Measurements from ENCODE around the gene DCP1B. TPM values are rescaled to one million over a fixed set of nuclear protein-coding genes. Genes with fewer than 3 reads are reported as not detected.

The DCP1B gene
- total and polyA plus RNA-seq, 2 experiments from 2014 or later, result 16.5 to 18.1 TPM

GRCh38 chr12:2034633-2035430 lies 30.6 kb upstream of the DCP1B start:
- no peaks in the 10 kb centered on the region for H4K20me1 ChIP-seq (ENCODE audit: insufficient read depth)
- 10 to 11% methylated on average over 40 to 47 of the region's 47 CpGs for WGBS, 2 experiments (ENCODE audit: low coverage in 1 of 2, low lambda C conversion rate in 2 of 2, missing lambda C conversion rate in 2 of 2)
- peaks cover 6% of the 10 kb centered on the region; the same call in 1 of the 2 replicates for H3K27me3 ChIP-seq (replicated peaks; ENCODE audit: insufficient read depth)
- H3K79me2 ChIP-seq (ENCODE audit: insufficient read depth), result no peaks in the 10 kb centered on the region
- peak overlapping the region; percentile 87 for H2AFZ ChIP-seq
- H3K4me2 ChIP-seq (ENCODE audit: unreplicated experiment), result peak overlapping the region; percentile 98
- DNase-seq, result peak; percentile 94
- no peaks in the 10 kb centered on the region for H3F3A ChIP-seq (ENCODE audit: insufficient read depth)
- no peak overlapping the region for H3K9ac ChIP-seq
- peak overlapping the region; percentile 75 for H3K4me3 ChIP-seq
- no peaks in the 10 kb centered on the region for H3K36me3 ChIP-seq (ENCODE audit: low read depth)
- H3K27ac ChIP-seq, result no peak overlapping the region
- TF ChIP-seq EZH2 (IDR thresholded peaks at IDR 0.05; ENCODE audit: insufficient read depth, poor library complexity, severe bottlenecking), result no peak
- TF ChIP-seq EZH2phosphoT487 (IDR thresholded peaks at IDR 0.05; ENCODE audit: insufficient read depth, low read depth), result no peak
- no peaks in the 10 kb centered on the region for H3K9me3 ChIP-seq (ENCODE audit: low read depth)
- in situ Hi-C loops (cut with MboI), result no loop called here
- H3K4me1 ChIP-seq (ENCODE audit: insufficient read depth), result 0 out of 2 replicates have a peak, but pooled peaks cover 4% of the 10 kb centered on the region
- H3K9me2 ChIP-seq (ENCODE audit: insufficient read depth), result no peaks in the 10 kb centered on the region

GRCh38 chr12:2032506-2032905 lies 28.2 kb upstream of the DCP1B start:
- TF ChIP-seq EZH2phosphoT487 (IDR thresholded peaks at IDR 0.05; ENCODE audit: insufficient read depth, low read depth), result no peak
- TF ChIP-seq EZH2 (IDR thresholded peaks at IDR 0.05; ENCODE audit: insufficient read depth, poor library complexity, severe bottlenecking), result no peak

GRCh38 chr12:2029851-2030250 lies 25.6 kb upstream of the DCP1B start:
- no peak for DNase-seq
- Histone ChIP-seq H2AFZ (no peak overlapping the region), H3K79me2 (ENCODE audit: insufficient read depth) (no peaks in the 10 kb centered on the region), H3K9me2 (ENCODE audit: insufficient read depth) (no peaks in the 10 kb centered on the region), H3K27ac (no peak overlapping the region), H3K27me3 (replicated peaks; ENCODE audit: insufficient read depth) (peaks cover 26% of the 10 kb centered on the region), H3K4me1 (ENCODE audit: insufficient read depth) (no peaks in the 10 kb centered on the region), H3K36me3 (ENCODE audit: low read depth) (no peaks in the 10 kb centered on the region), H3K9ac (no peak overlapping the region), H3K9me3 (ENCODE audit: low read depth) (no peaks in the 10 kb centered on the region), H3F3A (ENCODE audit: insufficient read depth) (peaks cover 5% of the 10 kb centered on the region; the same call in 1 of the 2 replicates), H4K20me1 (ENCODE audit: insufficient read depth) (no peaks in the 10 kb centered on the region), H3K4me2 (ENCODE audit: unreplicated experiment) (no peak overlapping the region), H3K4me3 (no peak overlapping the region)
- no peak for TF ChIP-seq EZH2phosphoT487 (IDR thresholded peaks at IDR 0.05; ENCODE audit: insufficient read depth, low read depth)
- TF ChIP-seq EZH2 (IDR thresholded peaks at IDR 0.05; ENCODE audit: insufficient read depth, poor library complexity, severe bottlenecking), result no peak
- 86 to 88% methylated on average over 3 of the region's 3 CpGs for WGBS, 2 experiments (ENCODE audit: low coverage in 1 of 2, low lambda C conversion rate in 2 of 2, missing lambda C conversion rate in 2 of 2)
- in situ Hi-C loops (cut with MboI), result loop anchor here (10.0 kb wide), 1 partner anchor 235 kb away; no protein-coding TSS in a partner anchor

More at GRCh38 chr12:2032506-2032905, 28.2 kb upstream of the DCP1B start:
- H3K4me1 ChIP-seq (ENCODE audit: insufficient read depth), result 0 out of 2 replicates have a peak, but pooled peaks cover 4% of the 10 kb centered on the region
- H3K27me3 ChIP-seq (replicated peaks; ENCODE audit: insufficient read depth), result peaks cover 20% of the 10 kb centered on the region
- H3F3A ChIP-seq (ENCODE audit: insufficient read depth), result no peaks in the 10 kb centered on the region
- no peak overlapping the region for H3K27ac ChIP-seq
- H3K9me3 ChIP-seq (ENCODE audit: low read depth), result no peaks in the 10 kb centered on the region
- H3K36me3 ChIP-seq (ENCODE audit: low read depth), result no peaks in the 10 kb centered on the region
- in situ Hi-C loops (cut with MboI), result no loop called here
- no peak overlapping the region for H2AFZ ChIP-seq
- 70 to 75% methylated on average over 8 of the region's 8 CpGs for WGBS, 2 experiments (ENCODE audit: low coverage in 1 of 2, low lambda C conversion rate in 2 of 2, missing lambda C conversion rate in 2 of 2)
- H4K20me1 ChIP-seq (ENCODE audit: insufficient read depth), result no peaks in the 10 kb centered on the region
- no peak for DNase-seq
- no peaks in the 10 kb centered on the region for H3K79me2 ChIP-seq (ENCODE audit: insufficient read depth)
- no peak overlapping the region for H3K9ac ChIP-seq
- no peak overlapping the region for H3K4me2 ChIP-seq (ENCODE audit: unreplicated experiment)
- H3K9me2 ChIP-seq (ENCODE audit: insufficient read depth), result no peaks in the 10 kb centered on the region
- no peak overlapping the region for H3K4me3 ChIP-seq

GRCh38 chr12:2027351-2027750 lies 23.1 kb upstream of the DCP1B start:
- Histone ChIP-seq H2AFZ (no peak overlapping the region), H3K4me3 (no peak overlapping the region), H3K4me2 (ENCODE audit: unreplicated experiment) (no peak overlapping the region), H3K27me3 (replicated peaks; ENCODE audit: insufficient read depth) (peaks cover 36% of the 10 kb centered on the region), H3K36me3 (ENCODE audit: low read depth) (no peaks in the 10 kb centered on the region), H3K79me2 (ENCODE audit: insufficient read depth) (no peaks in the 10 kb centered on the region), H3K9ac (no peak overlapping the region), H3K27ac (no peak overlapping the region), H3F3A (ENCODE audit: insufficient read depth) (peaks cover 5% of the 10 kb centered on the region; the same call in 1 of the 2 replicates), H3K9me3 (ENCODE audit: low read depth) (no peaks in the 10 kb centered on the region), H4K20me1 (ENCODE audit: insufficient read depth) (no peaks in the 10 kb centered on the region), H3K4me1 (ENCODE audit: insufficient read depth) (no peaks in the 10 kb centered on the region), H3K9me2 (ENCODE audit: insufficient read depth) (no peaks in the 10 kb centered on the region)
- TF ChIP-seq EZH2phosphoT487 (IDR thresholded peaks at IDR 0.05; ENCODE audit: insufficient read depth, low read depth) (no peak), EZH2 (IDR thresholded peaks at IDR 0.05; ENCODE audit: insufficient read depth, poor library complexity, severe bottlenecking) (no peak)
- DNase-seq, result no peak
- 95 to 97% methylated on average over 4 of the region's 4 CpGs for WGBS, 2 experiments (ENCODE audit: low coverage in 1 of 2, low lambda C conversion rate in 2 of 2, missing lambda C conversion rate in 2 of 2)
- in situ Hi-C loops (cut with MboI), result loop anchor here (10.0 kb wide), 1 partner anchor 233 kb away; no protein-coding TSS in a partner anchor
